ENCODE measurements around the gene C15orf62.

Gene C15orf62

DNA sequence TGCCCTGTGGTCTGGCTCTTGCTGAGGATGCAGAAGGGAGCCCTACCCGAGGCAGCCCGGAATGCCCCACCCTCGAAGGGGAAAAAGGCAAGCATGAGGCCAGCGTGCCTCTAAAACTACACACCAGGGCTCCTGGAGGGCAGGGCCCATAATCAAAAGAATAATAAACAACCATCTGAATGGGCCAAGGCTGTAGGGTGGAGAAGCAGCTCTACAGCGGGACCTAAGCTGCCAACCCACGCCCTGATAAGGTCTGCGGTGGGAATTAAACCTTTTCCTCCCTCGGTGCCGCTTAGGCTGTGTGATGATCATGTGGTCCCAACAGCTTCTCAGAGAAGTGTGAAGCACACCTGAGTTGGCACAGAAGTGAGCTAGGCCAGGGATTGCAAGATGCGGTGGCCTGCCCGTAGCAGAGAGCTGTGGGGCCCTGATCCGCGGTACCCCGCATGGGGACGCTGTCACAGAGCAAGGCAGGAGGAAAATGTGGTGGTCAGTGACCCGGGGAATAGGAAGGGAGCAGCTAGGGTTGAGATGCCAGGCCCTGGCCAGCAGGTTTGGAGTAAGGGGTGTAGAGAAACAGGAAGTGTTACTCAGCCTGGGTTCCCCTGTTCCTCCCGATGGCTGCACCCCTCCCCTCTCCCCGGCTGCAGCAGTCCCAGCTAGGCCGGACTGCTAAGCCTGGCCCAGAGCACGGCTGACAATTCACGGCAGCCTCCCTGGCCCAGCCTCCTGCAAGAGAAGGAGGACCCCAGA, 1.1 kb upstream of the C15orf62 start:
- in situ Hi-C loops (cut with HindIII; ENCODE audit: low sequenced_read_pairs) = no loop called here
- no peak overlapping the region for H3K4me3 ChIP-seq (ENCODE audit: low read depth, low read length)
- DNase-seq (ENCODE audit: low read depth, low spot score) = no peak
- no peak for TF ChIP-seq CTCF (IDR thresholded peaks at IDR 0.05; ENCODE audit: low read depth, low read length)

GRCh38 chr15:40770147-40770721, 454 bp downstream of the C15orf62 start:
- in situ Hi-C loops (cut with HindIII; ENCODE audit: low sequenced_read_pairs) = no loop called here
- no peak for TF ChIP-seq CTCF (IDR thresholded peaks at IDR 0.05; ENCODE audit: low read depth, low read length)
- no peak overlapping the region for H3K4me3 ChIP-seq (ENCODE audit: low read depth, low read length)
- peak; percentile 24 for DNase-seq (ENCODE audit: low read depth, low spot score)

GRCh38 chr15:40771242-40771641, 1.5 kb downstream of the C15orf62 start:
- no peak for DNase-seq (ENCODE audit: low read depth, low spot score)
- in situ Hi-C loops (cut with HindIII; ENCODE audit: low sequenced_read_pairs) = no loop called here
- TF ChIP-seq CTCF (IDR thresholded peaks at IDR 0.05; ENCODE audit: low read depth, low read length) = no peak

GRCh38 chr15:40772014-40772413, 2.2 kb downstream of the C15orf62 start:
- no peak for TF ChIP-seq CTCF (IDR thresholded peaks at IDR 0.05; ENCODE audit: low read depth, low read length)
- DNase-seq (ENCODE audit: low read depth, low spot score) = no peak
- H3K4me3 ChIP-seq (ENCODE audit: low read depth, low read length) = no peak overlapping the region
- in situ Hi-C loops (cut with HindIII; ENCODE audit: low sequenced_read_pairs) = no loop called here

More at GRCh38 chr15:40771242-40771641, 1.5 kb downstream of the C15orf62 start:
- no peak overlapping the region for H3K4me3 ChIP-seq (ENCODE audit: low read depth, low read length)

DNA sequence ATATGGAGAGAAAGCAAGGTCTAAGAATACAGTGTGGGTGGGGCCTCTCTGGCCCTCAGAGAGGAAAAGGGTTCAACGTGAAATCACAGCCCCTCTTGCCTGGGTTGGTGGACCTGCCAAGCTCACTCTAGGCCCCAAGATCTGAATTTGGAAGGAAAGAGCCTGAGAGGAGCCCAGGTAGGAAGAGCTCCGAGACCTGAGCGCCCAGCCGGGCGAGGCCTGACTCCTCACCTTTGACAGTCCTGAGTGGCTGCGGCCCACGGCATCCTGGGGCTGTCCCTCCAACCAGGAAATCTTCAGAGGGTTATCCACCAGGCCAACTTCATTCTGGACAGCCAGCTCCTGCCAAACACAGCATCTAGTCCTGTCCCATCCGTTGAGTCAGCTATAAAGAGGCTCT, 3.7 kb downstream of the C15orf62 start:
- DNase-seq (ENCODE audit: low read depth, low spot score) = no peak
- H3K4me3 ChIP-seq (ENCODE audit: low read depth, low read length) = no peak overlapping the region
- TF ChIP-seq CTCF (IDR thresholded peaks at IDR 0.05; ENCODE audit: low read depth, low read length) = no peak
- in situ Hi-C loops (cut with HindIII; ENCODE audit: low sequenced_read_pairs) = no loop called here

GRCh38 chr15:40773902-40774301, 4.1 kb downstream of the C15orf62 start:
- no peak overlapping the region for H3K4me3 ChIP-seq (ENCODE audit: low read depth, low read length)
- DNase-seq (ENCODE audit: low read depth, low spot score) = no peak
- TF ChIP-seq CTCF (IDR thresholded peaks at IDR 0.05; ENCODE audit: low read depth, low read length) = no peak
- in situ Hi-C loops (cut with HindIII; ENCODE audit: low sequenced_read_pairs) = no loop called here
